Lower leg skin (tissue), 3 donors: ENCODE data around the gene RAD21L1.

Source experiments
- CTCF ChIP-seq, 3 donors: fragments of 450-650 bp; IDR thresholded peaks; one replicate each; pipeline ENCODE4 v1.5.1; 2016; ENCODE audit warnings: antibody characterized with exemption in 3 of 3, mild to moderate bottlenecking in 3 of 3, moderate library complexity in 2 of 3
- POLR2A ChIP-seq, 2 donors: fragments of 450-650 bp; IDR thresholded peaks; one replicate each; pipeline ENCODE4 v1.6.1; 2016 to 2017; ENCODE audit warnings: antibody characterized with exemption in 2 of 2, mild to moderate bottlenecking in 1 of 2, moderate library complexity in 1 of 2

GRCh38 chr20:1191299-1191698 is 34.5 kb upstream of the RAD21L1 start:
- TF ChIP-seq CTCF (IDR thresholded peaks at IDR 0.05) (no peak), POLR2A (IDR thresholded peaks at IDR 0.05) (no peak)
